ENCODE results near the gene NEDD8. TPM values are rescaled to one million over a fixed set of nuclear protein-coding genes. Genes with fewer than 3 reads are reported as not detected.

Gene NEDD8
- total and polyA plus RNA-seq, 2 experiments from 2014 or later, result 130 to 418 TPM

DNA sequence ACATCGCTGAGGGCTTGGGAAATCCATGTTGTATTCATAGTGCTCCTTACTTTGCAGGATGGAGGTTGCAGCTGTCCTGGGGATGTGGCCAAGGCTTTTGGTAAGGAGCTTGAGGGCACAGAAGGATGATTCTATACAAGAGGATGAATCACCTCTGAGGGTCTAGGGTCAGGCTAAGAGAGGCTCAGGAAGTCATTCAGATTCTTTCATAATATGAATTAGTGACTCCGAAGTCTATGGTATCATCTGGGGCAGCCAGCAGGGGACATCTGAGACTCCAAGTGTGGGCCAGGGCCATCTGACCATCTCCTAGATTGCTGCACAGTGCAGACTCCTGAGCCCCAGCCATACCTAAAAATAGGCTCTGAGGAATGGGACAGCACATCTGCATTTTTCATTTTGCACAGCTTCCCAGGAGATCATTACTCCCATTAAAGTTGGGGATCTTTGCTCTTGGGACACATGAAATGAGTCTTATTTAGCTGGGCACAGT is 5.3 kb upstream of the NEDD8 start:
- Histone ChIP-seq H2AFZ (no peak overlapping the region), H3F3A (replicated peaks; ENCODE audit: low read depth) (peaks cover 13% of the 10 kb centered on the region), H3K4me2 (no peak overlapping the region), H3K36me3 (ENCODE audit: insufficient read depth) (peaks cover 17% of the 10 kb centered on the region; the same call in 1 of the 2 replicates), H3K9me2 (ENCODE audit: insufficient read depth) (no peaks in the 10 kb centered on the region), H3K27me3 (ENCODE audit: insufficient read depth) (no peaks in the 10 kb centered on the region), H3K79me2 (replicated peaks; ENCODE audit: insufficient read depth) (peaks cover 18% of the 10 kb centered on the region), H3K27ac (ENCODE audit: low read depth) (no peak overlapping the region), H4K20me1 (replicated peaks; ENCODE audit: insufficient read depth) (peaks cover 3% of the 10 kb centered on the region; the same call in 1 of the 2 replicates), H3K4me3 (no peak overlapping the region), H3K4me1 (ENCODE audit: insufficient read depth) (peaks cover 14% of the 10 kb centered on the region; the same call in 1 of the 2 replicates)
- Mint-ChIP-seq H3K27ac (no peak overlapping the region), H3K4me1 (peaks cover 12% of the 10 kb centered on the region), H3K36me3 (ENCODE audit: low read depth) (peaks cover 52% of the 10 kb centered on the region), H3K4me3 (no peak overlapping the region), H3K9me3 (no peaks in the 10 kb centered on the region), H3K27me3 (ENCODE audit: insufficient read depth, low read depth, poor library complexity) (peaks cover 7% of the 10 kb centered on the region)
- TF ChIP-seq, protein P1, sequence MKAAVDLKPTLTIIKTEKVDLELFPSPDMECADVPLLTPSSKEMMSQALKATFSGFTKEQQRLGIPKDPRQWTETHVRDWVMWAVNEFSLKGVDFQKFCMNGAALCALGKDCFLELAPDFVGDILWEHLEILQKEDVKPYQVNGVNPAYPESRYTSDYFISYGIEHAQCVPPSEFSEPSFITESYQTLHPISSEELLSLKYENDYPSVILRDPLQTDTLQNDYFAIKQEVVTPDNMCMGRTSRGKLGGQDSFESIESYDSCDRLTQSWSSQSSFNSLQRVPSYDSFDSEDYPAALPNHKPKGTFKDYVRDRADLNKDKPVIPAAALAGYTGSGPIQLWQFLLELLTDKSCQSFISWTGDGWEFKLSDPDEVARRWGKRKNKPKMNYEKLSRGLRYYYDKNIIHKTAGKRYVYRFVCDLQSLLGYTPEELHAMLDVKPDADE (IDR thresholded peaks at IDR 0.05), result no peak
- TF ChIP-seq, protein P2, sequence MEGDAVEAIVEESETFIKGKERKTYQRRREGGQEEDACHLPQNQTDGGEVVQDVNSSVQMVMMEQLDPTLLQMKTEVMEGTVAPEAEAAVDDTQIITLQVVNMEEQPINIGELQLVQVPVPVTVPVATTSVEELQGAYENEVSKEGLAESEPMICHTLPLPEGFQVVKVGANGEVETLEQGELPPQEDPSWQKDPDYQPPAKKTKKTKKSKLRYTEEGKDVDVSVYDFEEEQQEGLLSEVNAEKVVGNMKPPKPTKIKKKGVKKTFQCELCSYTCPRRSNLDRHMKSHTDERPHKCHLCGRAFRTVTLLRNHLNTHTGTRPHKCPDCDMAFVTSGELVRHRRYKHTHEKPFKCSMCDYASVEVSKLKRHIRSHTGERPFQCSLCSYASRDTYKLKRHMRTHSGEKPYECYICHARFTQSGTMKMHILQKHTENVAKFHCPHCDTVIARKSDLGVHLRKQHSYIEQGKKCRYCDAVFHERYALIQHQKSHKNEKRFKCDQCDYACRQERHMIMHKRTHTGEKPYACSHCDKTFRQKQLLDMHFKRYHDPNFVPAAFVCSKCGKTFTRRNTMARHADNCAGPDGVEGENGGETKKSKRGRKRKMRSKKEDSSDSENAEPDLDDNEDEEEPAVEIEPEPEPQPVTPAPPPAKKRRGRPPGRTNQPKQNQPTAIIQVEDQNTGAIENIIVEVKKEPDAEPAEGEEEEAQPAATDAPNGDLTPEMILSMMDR (conservative IDR thresholded peaks at IDR 0.05; ENCODE audit: low read depth in 2 of 2), result no peak
- TF ChIP-seq EZH2phosphoT487 (IDR thresholded peaks at IDR 0.05; ENCODE audit: unreplicated experiment) (no peak), ZNF114 (CRISPR knock-in tag; IDR thresholded peaks at IDR 0.05) (no peak), CREB1 (CRISPR knock-in tag; IDR thresholded peaks at IDR 0.05; ENCODE audit: low read depth) (no peak), EZH2 (IDR thresholded peaks at IDR 0.05; ENCODE audit: low read depth, unreplicated experiment) (no peak), NANOG (IDR thresholded peaks at IDR 0.05; ENCODE audit: borderline replicate concordance) (no peak), JUNB (IDR thresholded peaks at IDR 0.05; ENCODE audit: unreplicated experiment) (no peak), ZNF331 (CRISPR knock-in tag; IDR thresholded peaks at IDR 0.05; ENCODE audit: low read depth) (no peak), STAT1 (IDR thresholded peaks at IDR 0.05; ENCODE audit: unreplicated experiment) (no peak)
- TF ChIP-seq, protein P3, sequence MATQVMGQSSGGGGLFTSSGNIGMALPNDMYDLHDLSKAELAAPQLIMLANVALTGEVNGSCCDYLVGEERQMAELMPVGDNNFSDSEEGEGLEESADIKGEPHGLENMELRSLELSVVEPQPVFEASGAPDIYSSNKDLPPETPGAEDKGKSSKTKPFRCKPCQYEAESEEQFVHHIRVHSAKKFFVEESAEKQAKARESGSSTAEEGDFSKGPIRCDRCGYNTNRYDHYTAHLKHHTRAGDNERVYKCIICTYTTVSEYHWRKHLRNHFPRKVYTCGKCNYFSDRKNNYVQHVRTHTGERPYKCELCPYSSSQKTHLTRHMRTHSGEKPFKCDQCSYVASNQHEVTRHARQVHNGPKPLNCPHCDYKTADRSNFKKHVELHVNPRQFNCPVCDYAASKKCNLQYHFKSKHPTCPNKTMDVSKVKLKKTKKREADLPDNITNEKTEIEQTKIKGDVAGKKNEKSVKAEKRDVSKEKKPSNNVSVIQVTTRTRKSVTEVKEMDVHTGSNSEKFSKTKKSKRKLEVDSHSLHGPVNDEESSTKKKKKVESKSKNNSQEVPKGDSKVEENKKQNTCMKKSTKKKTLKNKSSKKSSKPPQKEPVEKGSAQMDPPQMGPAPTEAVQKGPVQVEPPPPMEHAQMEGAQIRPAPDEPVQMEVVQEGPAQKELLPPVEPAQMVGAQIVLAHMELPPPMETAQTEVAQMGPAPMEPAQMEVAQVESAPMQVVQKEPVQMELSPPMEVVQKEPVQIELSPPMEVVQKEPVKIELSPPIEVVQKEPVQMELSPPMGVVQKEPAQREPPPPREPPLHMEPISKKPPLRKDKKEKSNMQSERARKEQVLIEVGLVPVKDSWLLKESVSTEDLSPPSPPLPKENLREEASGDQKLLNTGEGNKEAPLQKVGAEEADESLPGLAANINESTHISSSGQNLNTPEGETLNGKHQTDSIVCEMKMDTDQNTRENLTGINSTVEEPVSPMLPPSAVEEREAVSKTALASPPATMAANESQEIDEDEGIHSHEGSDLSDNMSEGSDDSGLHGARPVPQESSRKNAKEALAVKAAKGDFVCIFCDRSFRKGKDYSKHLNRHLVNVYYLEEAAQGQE (IDR thresholded peaks at IDR 0.05; ENCODE audit: unreplicated experiment), result no peak
- no peak for ATAC-seq
- no peak for DNase-seq (ENCODE audit: low spot score)

All from GM23338 (cell line).